Stimulated activated CD4-positive, alpha-beta T cell treated with anti-CD3 and anti-CD28 coated beads, Interleukin-12 subunit alpha, Interleukin-12 subunit beta, amount 100 ng/mL, for 24 hours (primary cell): ENCODE results near the gene TYRO3.
"Not testable (repeated sequence)": the region's sequence is repeated elsewhere in the genome, so short reads cannot be mapped to it uniquely, and the experiment has no call there.

Experiments
- DNase-seq, 2 experiments: peaks; one replicate each; pipeline ENCODE4 v3.0.0-alpha.2; 2020; ENCODE audit warnings: low read depth in 2 of 2

Gene TYRO3

GRCh38 chr15:41574158-41574557, 15.1 kb downstream of the TYRO3 start:
- DNase-seq: no peak

DNA sequence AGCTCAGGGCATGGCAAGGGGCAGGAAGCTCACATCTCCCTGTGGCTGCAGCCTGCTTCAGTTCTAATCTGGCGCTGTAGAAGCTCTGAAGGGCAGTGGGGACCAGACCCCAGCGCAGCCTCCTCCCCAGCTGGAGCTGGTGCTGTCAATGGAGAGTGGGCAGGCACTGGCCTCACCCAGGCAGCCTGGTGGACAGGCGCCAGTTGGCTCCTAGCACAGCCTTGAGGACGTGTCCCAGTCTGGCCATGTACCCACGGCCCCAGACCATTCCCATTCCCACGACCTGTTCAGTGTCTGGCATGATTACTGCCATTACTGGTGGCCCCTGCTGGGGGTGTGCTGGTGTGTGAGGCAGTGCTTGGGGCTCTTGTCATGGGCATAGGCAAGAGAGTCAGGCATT, 16.3 kb downstream of the TYRO3 start:
- no peak for DNase-seq

GRCh38 chr15:41577863-41578735, 19.1 kb downstream of the TYRO3 start:
- no peak for DNase-seq

DNA sequence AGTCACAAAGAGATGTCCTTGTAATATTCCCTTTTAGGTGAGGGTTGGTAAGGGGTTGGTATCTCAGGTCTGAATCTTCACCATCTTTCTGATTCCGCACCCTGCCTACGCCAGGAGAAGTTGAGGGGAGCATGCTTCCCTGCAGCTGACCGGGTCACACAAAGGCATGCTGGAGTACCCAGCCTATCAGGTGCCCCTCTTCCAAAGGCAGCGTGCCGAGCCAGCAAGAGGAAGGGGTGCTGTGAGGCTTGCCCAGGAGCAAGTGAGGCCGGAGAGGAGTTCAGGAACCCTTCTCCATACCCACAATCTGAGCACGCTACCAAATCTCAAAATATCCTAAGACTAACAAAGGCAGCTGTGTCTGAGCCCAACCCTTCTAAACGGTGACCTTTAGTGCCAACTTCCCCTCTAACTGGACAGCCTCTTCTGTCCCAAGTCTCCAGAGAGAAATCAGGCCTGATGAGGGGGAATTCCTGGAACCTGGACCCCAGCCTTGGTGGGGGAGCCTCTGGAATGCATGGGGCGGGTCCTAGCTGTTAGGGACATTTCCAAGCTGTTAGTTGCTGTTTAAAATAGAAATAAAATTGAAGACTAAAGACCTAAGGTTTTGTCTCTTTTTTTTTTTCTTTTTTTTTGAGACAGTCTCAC, 19.8 kb downstream of the TYRO3 start:
- no peak for DNase-seq

- no peak for DNase-seq
Observed at GRCh38 chr15:41581110-41581509, 22.1 kb downstream of the TYRO3 start.

- no peak for DNase-seq
Observed at GRCh38 chr15:41583795-41584194, 24.8 kb downstream of the TYRO3 start.

DNA sequence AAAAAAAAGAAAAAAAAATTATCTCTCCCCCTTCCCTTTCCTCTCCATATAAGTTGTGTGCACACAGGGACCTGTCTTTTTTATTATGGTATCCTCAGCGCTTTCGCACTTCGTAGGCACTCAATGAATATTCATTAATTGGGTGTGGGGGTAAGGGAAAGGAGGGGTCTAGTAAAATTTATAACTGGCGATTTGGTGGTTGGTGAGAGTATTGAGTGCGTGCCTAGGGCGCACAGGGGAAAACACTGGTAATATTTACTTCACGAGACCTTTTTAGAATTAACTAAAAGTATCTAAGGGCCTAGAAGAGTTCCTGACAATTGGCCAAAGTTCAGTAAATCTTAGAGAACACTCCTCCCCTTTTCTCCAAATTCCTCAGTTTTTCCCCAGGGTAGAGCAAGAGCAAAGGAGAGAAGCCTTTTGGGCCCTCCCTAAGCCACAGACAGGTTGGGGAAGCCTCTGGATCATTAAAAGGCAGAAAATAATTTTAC, 25.7 kb downstream of the TYRO3 start:
- no peak for DNase-seq

DNA sequence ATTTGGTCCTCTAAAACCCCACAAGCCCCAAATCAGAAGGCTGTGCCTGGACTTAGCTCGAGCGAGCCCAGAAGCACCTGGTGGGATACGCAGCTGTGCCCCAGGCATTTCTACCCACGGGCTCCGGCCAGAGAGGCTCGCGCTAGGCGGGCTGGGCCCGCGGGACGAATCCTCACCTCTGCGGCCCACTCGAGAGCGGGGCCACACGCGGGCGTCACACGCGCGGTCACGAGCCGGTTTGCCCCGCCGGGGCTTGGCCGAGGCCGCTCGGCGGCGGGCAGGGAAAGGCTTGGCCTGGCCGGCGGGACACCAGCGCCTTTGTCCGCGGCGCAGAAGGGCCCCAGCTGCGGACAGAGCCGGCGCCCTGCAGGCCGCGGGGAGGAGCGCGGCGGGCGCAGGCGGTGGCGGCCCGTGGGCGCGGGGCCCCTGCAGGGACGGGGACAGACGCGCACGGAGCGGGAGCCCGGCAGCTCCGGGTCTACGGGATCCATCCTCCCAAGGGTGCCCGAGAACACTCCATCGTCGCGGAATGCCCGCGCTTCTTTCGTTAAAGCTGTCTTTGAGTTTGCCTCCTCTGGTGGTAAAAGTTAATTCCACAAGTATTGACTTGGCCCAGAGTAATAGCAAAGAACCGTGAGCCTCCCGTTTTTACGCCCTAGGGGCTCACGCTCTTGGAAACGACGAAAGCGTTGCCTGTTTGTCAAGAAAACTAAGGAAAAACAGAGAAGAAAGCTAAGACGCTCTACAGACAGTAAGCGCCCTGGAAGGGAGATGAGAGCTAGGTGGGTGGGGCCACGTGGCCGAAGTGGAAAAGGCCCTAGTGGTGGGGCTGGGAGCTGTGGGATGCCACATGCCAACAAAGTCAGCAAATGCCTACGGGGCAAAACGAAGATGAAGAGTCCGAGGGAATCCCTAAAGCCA, 26.4 kb downstream of the TYRO3 start:
- peak in 1 of 2 experiments; percentile 54 for DNase-seq

DNA sequence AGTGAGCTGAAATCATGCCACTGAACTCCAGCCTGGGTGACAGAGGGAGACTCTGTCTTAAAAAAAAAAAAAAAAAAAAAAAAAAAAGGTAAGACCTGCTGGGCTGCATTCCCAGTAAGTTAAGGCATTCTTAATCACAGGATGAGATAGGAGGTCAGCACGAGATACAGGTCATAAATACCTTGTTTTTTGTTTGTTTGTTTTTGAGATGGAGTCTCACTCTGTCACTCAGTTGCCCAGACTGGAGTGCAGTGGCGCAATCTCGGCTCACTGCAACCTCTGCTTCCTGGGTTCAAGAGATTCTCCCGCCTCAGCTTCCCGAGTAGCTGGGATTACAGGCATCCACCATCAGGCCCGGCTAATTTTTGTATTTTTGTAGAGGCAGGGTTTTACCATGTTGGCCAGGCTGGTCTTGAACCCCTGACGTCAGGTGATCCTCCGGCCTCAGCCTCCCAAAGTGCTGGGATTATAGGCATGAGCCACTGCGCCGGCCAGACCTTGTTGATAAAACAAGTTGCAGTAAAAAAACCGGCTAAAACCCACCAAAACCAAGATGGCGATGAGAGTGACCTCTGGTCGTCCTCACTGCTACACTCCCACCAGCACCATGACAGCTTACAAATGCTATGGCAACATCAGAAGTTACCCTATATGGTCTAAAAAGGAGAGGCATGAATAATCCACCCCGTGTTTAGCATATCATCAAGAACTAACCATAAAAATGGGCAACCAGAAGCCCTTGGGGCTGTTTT, 27.7 kb downstream of the TYRO3 start:
- DNase-seq: not testable (repeated sequence)

DNA sequence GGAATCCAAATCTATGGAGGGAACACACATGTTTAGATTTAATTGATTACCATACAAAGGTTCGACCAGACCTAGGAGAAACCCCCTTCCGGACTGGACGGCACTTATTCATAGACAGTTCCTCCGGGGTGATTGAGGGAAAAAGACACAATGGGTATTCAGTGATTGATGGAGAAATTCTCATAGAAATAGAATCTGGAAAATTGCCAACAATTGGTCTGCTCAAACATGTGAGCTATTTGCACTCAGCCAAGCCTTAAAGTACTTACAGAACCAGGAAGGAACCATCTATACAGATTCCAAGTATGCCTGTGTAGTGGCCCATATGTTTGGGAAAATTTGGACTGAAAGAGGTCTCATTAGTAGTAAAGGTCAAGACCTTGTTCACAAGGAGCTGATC, 30.0 kb downstream of the TYRO3 start:
- DNase-seq: not testable (repeated sequence)

GRCh38 chr15:41589571-41589970, 30.6 kb downstream of the TYRO3 start:
- DNase-seq: not testable (repeated sequence)

GRCh38 chr15:41591217-41591616, 32.2 kb downstream of the TYRO3 start:
- not testable (repeated sequence) for DNase-seq

DNA sequence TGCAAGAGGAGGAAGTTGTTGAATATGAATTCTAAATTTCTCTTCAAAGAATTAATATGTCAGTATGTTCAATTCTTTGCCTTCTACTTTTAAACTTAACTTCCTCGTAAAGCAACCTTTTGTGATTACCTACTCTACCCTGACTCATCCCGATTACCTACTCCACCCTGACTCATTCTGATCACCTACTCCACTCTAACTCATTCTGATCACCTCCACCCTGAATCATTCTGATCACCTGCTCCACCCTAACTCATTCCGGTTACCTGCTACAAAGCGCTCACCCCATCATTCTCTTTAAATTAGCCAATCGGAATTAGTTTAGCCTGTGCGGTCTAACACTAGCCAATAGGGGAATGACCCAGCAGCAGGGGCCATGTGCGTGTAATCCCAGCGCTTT, 33.7 kb downstream of the TYRO3 start:
- not testable (repeated sequence) for DNase-seq

DNA sequence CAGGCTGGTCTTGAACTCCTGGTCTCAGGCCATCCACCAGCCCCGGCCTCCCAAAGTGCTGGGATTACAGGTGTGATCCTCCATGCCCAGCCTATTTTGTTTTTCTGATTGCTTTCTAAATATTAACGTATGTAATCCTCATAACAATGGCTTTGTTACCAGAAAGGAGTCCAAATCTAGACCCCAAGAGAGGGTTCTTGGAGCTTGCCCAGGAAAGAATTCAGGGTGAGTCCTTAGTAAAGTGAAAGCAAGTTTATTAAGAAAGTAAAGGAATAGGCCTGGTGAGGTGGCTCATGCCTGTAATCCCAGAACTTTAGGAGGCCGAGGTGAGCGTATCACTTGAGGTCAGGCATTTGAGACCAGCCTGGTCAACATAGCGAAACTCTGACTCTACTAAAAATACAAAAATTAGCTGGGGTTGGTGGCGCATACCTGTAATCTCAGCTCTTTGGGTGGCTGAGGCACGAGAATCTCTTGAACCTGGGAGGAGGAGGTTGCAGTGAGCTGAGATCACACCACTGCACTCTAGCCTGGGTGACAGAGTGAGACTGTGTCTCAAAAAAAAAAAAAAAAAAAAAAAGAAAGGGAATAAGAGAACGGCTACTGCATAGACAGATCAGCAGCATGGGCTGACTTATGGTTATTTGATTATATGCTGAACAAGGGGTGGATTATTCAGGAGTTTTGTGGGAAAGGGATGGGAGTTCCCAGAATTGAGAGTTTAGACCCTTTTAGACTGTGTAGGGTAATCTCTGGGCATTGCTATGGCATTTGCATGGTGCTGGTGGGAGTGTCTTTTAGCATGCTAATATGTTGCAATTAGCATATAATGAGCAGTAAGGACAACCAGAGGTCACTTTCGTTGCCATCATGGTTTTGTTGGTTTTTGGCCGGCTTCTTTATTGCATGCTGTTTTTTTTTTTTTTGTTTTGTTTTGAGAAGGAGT, 36.1 kb downstream of the TYRO3 start:
- DNase-seq: no peak

GRCh38 chr15:41596972-41597371, 38.0 kb downstream of the TYRO3 start:
- DNase-seq: no peak

DNA sequence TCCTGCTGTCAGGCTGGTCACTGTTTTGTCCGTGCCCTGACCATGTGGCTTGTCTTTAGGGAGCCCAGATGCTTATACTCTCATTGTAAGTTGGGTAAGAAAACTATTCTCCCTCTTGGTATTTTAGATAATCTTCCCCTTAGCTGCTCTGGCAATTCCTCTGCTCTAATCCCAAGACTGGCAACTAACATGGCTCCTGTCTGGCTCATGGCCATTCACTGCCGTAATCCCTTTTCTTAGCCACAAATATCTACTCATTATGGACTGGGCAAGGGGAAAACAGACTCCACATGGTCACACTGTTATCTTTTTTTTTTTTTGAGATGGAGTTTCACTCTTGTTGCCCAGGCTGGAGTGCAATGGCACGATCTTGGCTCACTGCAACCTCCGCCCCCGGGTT, 38.8 kb downstream of the TYRO3 start:
- no peak for DNase-seq

GRCh38 chr15:41599061-41599460, 40.0 kb downstream of the TYRO3 start:
- DNase-seq: no peak

- no peak for DNase-seq
Observed at GRCh38 chr15:41603411-41603935, 44.5 kb downstream of the TYRO3 start.
